TTC549 (cell line): ENCODE data around the gene CA11.
"Not testable (repeated sequence)": the region's sequence is repeated elsewhere in the genome, so short reads cannot be mapped to it uniquely, and the experiment has no call there.

Source experiments
- FAIRE-seq: peaks from 2 replicates; lab custom pipeline; 2012; peaks lifted over from hg19 to GRCh38; lab: Jason Lieb, UNC

CA11 gene

GRCh38 chr19:48641850-48642249 is 4.1 kb downstream of the CA11 start:
- FAIRE-seq = no peak

GRCh38 chr19:48639483-48640375 is 6.3 kb downstream of the CA11 start:
- no peak for FAIRE-seq

- no peak for FAIRE-seq
These were observed 7.1 kb downstream of the CA11 start for GRCh38 chr19:48638831-48639381.

GRCh38 chr19:48637948-48638830 is 7.8 kb downstream of the CA11 start:
- FAIRE-seq = no peak

- FAIRE-seq = peak; percentile 84
These were observed 8.5 kb downstream of the CA11 start for GRCh38 chr19:48637449-48637947.

- no peak for FAIRE-seq
These were observed 9.0 kb downstream of the CA11 start, which contains the start of gene DBP for GRCh38 chr19:48636859-48637448. DBP (minus strand) TSS chr19:48637379; CDS start chr19:48636994, 385 bp downstream.

GRCh38 chr19:48635966-48636858 is 9.8 kb downstream of the CA11 start:
- FAIRE-seq = no peak

GRCh38 chr19:48635263-48635965 is 10.6 kb downstream of the CA11 start:
- FAIRE-seq = no peak

- peak; percentile 75 for FAIRE-seq
These were observed 11.3 kb downstream of the CA11 start for GRCh38 chr19:48634424-48635262.

- FAIRE-seq = no peak
These were observed 12.0 kb downstream of the CA11 start for GRCh38 chr19:48634036-48634342.

- FAIRE-seq = no peak
These were observed 12.6 kb downstream of the CA11 start for GRCh38 chr19:48633148-48634035.

GRCh38 chr19:48632692-48633147 is 13.3 kb downstream of the CA11 start:
- no peak for FAIRE-seq

- FAIRE-seq = not testable (repeated sequence)
These were observed 13.7 kb downstream of the CA11 start for GRCh38 chr19:48632286-48632685.

GRCh38 chr19:48631225-48631624 is 14.8 kb downstream of the CA11 start:
- FAIRE-seq = no peak

GRCh38 chr19:48630296-48631063 is 15.5 kb downstream of the CA11 start:
- FAIRE-seq = no peak

GRCh38 chr19:48629599-48630295 is 16.2 kb downstream of the CA11 start:
- no peak for FAIRE-seq

- no peak for FAIRE-seq
These were observed 16.7 kb downstream of the CA11 start for GRCh38 chr19:48629297-48629598.
